H54 (cell line): ENCODE data around the gene KDELR3.
"Not testable (repeated sequence)": the region's sequence is repeated elsewhere in the genome, so short reads cannot be mapped to it uniquely, and the experiment has no call there.

Experiments used
- DNase-seq: peaks from one replicate; pipeline ENCODE4 v3.0.0; 2011; ENCODE audit warnings: low spot score, mixed read lengths; ENCODE audit not compliant: insufficient read length
- FAIRE-seq: peaks from 3 replicates; lab custom pipeline; 2011; peaks lifted over from hg19 to GRCh38; lab: Jason Lieb, UNC
- POLR2A ChIP-seq: IDR thresholded peaks from 2 replicates; pipeline ENCODE4 v1.6.1; 2011; ENCODE audit warnings: low read depth, mild to moderate bottlenecking, low read length

Gene KDELR3

GRCh38 chr22:38456272-38456835 lies 11.5 kb upstream of the KDELR3 start:
- no peak for DNase-seq
- no peak for FAIRE-seq
- TF ChIP-seq POLR2A: no peak

GRCh38 chr22:38456841-38457699 lies 10.8 kb upstream of the KDELR3 start:
- no peak for TF ChIP-seq POLR2A
- FAIRE-seq (no peak), DNase-seq (no peak)

GRCh38 chr22:38460426-38460840 lies 7.5 kb upstream of the KDELR3 start:
- no peak for TF ChIP-seq POLR2A
- FAIRE-seq (no peak), DNase-seq (no peak)

GRCh38 chr22:38461057-38461413 lies 6.9 kb upstream of the KDELR3 start:
- DNase-seq (no peak), FAIRE-seq (no peak)
- TF ChIP-seq POLR2A: no peak

- DNase-seq (peak; percentile 82), FAIRE-seq (no peak)
- TF ChIP-seq POLR2A: no peak
Observed at GRCh38 chr22:38461414-38462081, 6.3 kb upstream of the KDELR3 start.

- TF ChIP-seq POLR2A: no peak
- FAIRE-seq: no peak
- no peak for DNase-seq
Observed at GRCh38 chr22:38462960-38463784, 4.7 kb upstream of the KDELR3 start.

- FAIRE-seq: no peak
- no peak for DNase-seq
- TF ChIP-seq POLR2A: no peak
Observed at GRCh38 chr22:38464992-38465672, 2.8 kb upstream of the KDELR3 start.

GRCh38 chr22:38465673-38466490 lies 2.0 kb upstream of the KDELR3 start:
- DNase-seq: no peak

GRCh38 chr22:38467438-38467903 lies 425 bp upstream of the KDELR3 start:
- no peak for TF ChIP-seq POLR2A
- FAIRE-seq (no peak), DNase-seq (no peak)

More at GRCh38 chr22:38465673-38466490, 2.0 kb upstream of the KDELR3 start:
- FAIRE-seq: no peak
- no peak for TF ChIP-seq POLR2A

- TF ChIP-seq POLR2A: no peak
- FAIRE-seq (no peak), DNase-seq (no peak)
Observed at GRCh38 chr22:38468443-38469305, 778 bp downstream of the KDELR3 start.

- FAIRE-seq (no peak), DNase-seq (no peak)
- TF ChIP-seq POLR2A: no peak
Observed at GRCh38 chr22:38469306-38469781, 1.4 kb downstream of the KDELR3 start.

GRCh38 chr22:38470179-38470578 lies 2.3 kb downstream of the KDELR3 start:
- FAIRE-seq, DNase-seq: not testable (repeated sequence)
